Progenitor cell of endocrine pancreas (in vitro differentiated cells): ENCODE data around the gene RPA1. TPM values are rescaled to one million over a fixed set of nuclear protein-coding genes. Genes with fewer than 3 reads are reported as not detected.

Source experiments
- DNase-seq: peaks from one replicate; pipeline ENCODE4 v3.0.0; 2021; ENCODE audit warnings: low spot score; ENCODE audit not compliant: unreplicated experiment
- H3K27ac Mint-ChIP-seq: 2 replicates; pipeline ENCODE4 v1.8.0; 2021; ENCODE audit warnings: mild to moderate bottlenecking, moderate library complexity, mixed read lengths
- H3K27me3 Mint-ChIP-seq: 2 replicates; pipeline ENCODE4 v1.8.0; 2021; ENCODE audit warnings: mixed read lengths
- H3K36me3 Mint-ChIP-seq: 2 replicates; pipeline ENCODE4 v1.8.0; 2022; ENCODE audit warnings: mixed read lengths; ENCODE audit not compliant: insufficient read depth
- H3K4me1 Mint-ChIP-seq: 2 replicates; pipeline ENCODE4 v1.8.0; 2021; ENCODE audit warnings: low read depth, mixed read lengths
- H3K4me3 Mint-ChIP-seq: 2 replicates; pipeline ENCODE4 v1.8.0; 2021; ENCODE audit warnings: low read depth, mild to moderate bottlenecking, moderate library complexity, mixed read lengths
- H3K9me3 Mint-ChIP-seq: 2 replicates; pipeline ENCODE4 v1.8.0; 2021; ENCODE audit warnings: low read depth, mixed read lengths
- total RNA-seq: library from RNA; stranded (reverse); gene quantifications from 2 replicates; pipeline ENCODE4 v1.2.1, GENCODE V29; 2021
- TF ChIP-seq, protein P1 (sequence below): fragments of 200-600 bp; sonication (generic); IDR thresholded peaks from one replicate; pipeline ENCODE4 v1.5.0; 2021; ENCODE audit warnings: antibody characterized with exemption, mild to moderate bottlenecking; ENCODE audit not compliant: unreplicated experiment

RPA1 gene
- total RNA-seq, 1 donor from 2014 or later = 119 TPM

DNA sequence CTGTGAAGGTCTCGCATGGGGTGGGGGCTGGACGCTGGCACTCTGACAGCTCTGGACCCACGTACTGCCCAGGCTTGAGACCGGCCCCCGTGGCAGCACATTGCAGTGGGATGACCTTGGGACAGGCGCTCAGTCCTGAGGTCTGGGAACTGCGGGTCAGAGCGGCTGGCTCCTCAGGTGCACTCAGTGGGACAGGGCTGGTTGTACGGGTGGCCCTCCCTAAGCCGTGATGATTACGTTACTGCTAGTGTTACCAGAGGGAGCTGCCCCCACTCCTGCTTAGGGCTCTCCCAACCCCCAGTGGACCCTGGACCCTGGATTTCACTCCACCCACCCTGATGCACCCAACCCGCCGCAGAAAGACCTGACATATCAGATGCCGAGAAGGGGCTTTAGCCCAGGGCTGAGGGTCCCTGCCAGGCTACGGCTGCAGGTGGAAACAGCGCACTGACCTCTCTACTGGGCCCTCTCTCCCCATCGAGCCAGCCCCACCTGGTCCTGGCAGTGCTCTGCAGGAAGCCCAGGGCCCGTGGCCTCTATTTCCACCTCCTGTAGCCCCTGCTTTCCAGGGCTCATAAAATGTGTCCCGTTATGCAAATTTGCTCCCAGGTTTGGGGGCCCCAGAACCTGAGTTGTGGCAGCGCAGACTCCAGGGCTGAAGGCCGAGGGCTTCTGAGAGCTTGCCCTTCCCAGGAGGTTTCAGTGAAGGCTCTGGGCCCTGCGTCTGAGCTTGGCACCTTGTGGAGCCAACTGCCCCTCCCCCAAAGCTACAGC lies 118.1 kb downstream of the RPA1 start:
- Mint-ChIP-seq H3K36me3 (no peaks in the 10 kb centered on the region), H3K4me3 (no peak overlapping the region), H3K9me3 (no peaks in the 10 kb centered on the region), H3K4me1 (peaks cover 23% of the 10 kb centered on the region), H3K27ac (no peak overlapping the region), H3K27me3 (no peaks in the 10 kb centered on the region)
- TF ChIP-seq, protein P1, sequence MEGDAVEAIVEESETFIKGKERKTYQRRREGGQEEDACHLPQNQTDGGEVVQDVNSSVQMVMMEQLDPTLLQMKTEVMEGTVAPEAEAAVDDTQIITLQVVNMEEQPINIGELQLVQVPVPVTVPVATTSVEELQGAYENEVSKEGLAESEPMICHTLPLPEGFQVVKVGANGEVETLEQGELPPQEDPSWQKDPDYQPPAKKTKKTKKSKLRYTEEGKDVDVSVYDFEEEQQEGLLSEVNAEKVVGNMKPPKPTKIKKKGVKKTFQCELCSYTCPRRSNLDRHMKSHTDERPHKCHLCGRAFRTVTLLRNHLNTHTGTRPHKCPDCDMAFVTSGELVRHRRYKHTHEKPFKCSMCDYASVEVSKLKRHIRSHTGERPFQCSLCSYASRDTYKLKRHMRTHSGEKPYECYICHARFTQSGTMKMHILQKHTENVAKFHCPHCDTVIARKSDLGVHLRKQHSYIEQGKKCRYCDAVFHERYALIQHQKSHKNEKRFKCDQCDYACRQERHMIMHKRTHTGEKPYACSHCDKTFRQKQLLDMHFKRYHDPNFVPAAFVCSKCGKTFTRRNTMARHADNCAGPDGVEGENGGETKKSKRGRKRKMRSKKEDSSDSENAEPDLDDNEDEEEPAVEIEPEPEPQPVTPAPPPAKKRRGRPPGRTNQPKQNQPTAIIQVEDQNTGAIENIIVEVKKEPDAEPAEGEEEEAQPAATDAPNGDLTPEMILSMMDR = no peak
- DNase-seq = no peak

DNA sequence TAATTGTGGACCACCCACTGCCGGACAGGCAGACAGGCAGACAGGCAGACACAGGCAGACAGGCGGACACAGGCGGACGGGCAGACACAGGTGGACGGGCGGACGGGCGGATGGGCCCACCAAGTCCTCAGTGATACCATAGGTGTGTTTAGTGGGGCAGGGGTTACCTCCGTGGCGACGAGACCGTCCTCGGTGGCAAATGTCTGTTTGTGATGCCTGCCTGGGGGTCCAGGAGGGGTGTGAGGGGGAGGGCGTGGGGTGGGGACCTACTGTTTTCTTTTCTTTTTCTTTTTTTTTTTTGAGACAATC lies 118.7 kb downstream of the RPA1 start:
- H3K9me3 Mint-ChIP-seq = no peaks in the 10 kb centered on the region
- no peak overlapping the region for H3K27ac Mint-ChIP-seq
- H3K36me3 Mint-ChIP-seq = no peaks in the 10 kb centered on the region
- H3K27me3 Mint-ChIP-seq = no peaks in the 10 kb centered on the region
- no peak overlapping the region for H3K4me3 Mint-ChIP-seq
- H3K4me1 Mint-ChIP-seq = peaks cover 23% of the 10 kb centered on the region
- TF ChIP-seq, protein P1 = no peak
- no peak for DNase-seq

Other genes starting within 250 kb of the RPA1 start
- gene SLC43A2, start 201.2 kb upstream of the RPA1 start, total RNA-seq = 21.1 and 21.9 TPM in 2 replicates
- 0.43 and 0.69 TPM in 2 replicates for gene SCARF1, start 184.3 kb upstream of the RPA1 start, total RNA-seq
- gene RILP, start 180.1 kb upstream of the RPA1 start, total RNA-seq = 1.2 and 1.5 TPM in 2 replicates
- gene PRPF8, start 145.1 kb upstream of the RPA1 start, total RNA-seq = 367 and 378 TPM in 2 replicates
- 2.7 and 2.9 TPM in 2 replicates for gene TLCD2, start 119.6 kb upstream of the RPA1 start, total RNA-seq
- 22.1 and 22.4 TPM in 2 replicates for gene WDR81, start 105.3 kb upstream of the RPA1 start, total RNA-seq
- 68.6 and 74.5 TPM in 2 replicates for gene SERPINF2, start 87.1 kb upstream of the RPA1 start, total RNA-seq
- gene SERPINF1, start 67.9 kb upstream of the RPA1 start, total RNA-seq = 163 and 169 TPM in 2 replicates
- 26.6 and 33.5 TPM in 2 replicates for gene SMYD4, start 103 bp upstream of the RPA1 start, total RNA-seq
- gene RTN4RL1, start 195.3 kb downstream of the RPA1 start, total RNA-seq = 11.1 and 12.4 TPM in 2 replicates
- gene DPH1, start 200.1 kb downstream of the RPA1 start, total RNA-seq = 39.1 and 44.0 TPM in 2 replicates
- gene OVCA2, start 212.0 kb downstream of the RPA1 start, total RNA-seq = 21.9 and 25.4 TPM in 2 replicates
- gene HIC1, start 225.1 kb downstream of the RPA1 start, total RNA-seq = 0.69 and 0.86 TPM in 2 replicates